ENCODE measurements around the gene GLCE. TPM values are rescaled to one million over a fixed set of nuclear protein-coding genes. Genes with fewer than 3 reads are reported as not detected.

GLCE gene
- total and polyA plus RNA-seq, 9 of the 15 experiments (the other 6 are each of a cell fraction or from before 2014, with no cell fraction given) = 4.6 to 12.3 (median 10.6) TPM

GRCh38 chr15:69298697-69299441 is 138.4 kb downstream of the GLCE start, which contains the start of gene PAQR5 (continued):
- peak in 1 of 2 experiments; percentile 28; a peak in 1 of 4 replicates for TF ChIP-seq MAZ (CRISPR knock-in tag; conservative IDR thresholded peaks at IDR 0.05 in 1 of 2, IDR thresholded peaks at IDR 0.05 in 1 of 2)
- TF ChIP-seq TOE1 (IDR thresholded peaks at IDR 0.05; ENCODE audit: borderline replicate concordance) = no peak
- TF ChIP-seq TOE1 (CRISPR knock-in tag; IDR thresholded peaks at IDR 0.05; ENCODE audit: borderline replicate concordance, low read depth) = no peak
- TF ChIP-seq, protein P1, sequence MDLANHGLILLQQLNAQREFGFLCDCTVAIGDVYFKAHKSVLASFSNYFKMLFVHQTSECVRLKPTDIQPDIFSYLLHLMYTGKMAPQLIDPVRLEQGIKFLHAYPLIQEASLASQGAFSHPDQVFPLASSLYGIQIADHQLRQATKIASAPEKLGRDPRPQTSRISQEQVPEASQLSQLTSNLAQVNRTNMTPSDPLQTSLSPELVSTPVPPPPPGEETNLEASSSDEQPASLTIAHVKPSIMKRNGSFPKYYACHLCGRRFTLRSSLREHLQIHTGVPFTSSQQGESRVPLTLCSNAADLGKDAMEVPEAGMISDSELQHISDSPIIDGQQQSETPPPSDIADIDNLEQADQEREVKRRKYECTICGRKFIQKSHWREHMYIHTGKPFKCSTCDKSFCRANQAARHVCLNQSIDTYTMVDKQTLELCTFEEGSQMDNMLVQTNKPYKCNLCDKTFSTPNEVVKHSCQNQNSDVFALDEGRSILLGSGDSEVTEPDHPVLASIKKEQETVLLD (IDR thresholded peaks at IDR 0.05) = no peak
- TF ChIP-seq, protein P2, sequence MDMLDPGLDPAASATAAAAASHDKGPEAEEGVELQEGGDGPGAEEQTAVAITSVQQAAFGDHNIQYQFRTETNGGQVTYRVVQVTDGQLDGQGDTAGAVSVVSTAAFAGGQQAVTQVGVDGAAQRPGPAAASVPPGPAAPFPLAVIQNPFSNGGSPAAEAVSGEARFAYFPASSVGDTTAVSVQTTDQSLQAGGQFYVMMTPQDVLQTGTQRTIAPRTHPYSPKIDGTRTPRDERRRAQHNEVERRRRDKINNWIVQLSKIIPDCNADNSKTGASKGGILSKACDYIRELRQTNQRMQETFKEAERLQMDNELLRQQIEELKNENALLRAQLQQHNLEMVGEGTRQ (CRISPR knock-in tag; IDR thresholded peaks at IDR 0.05) = peak; percentile 25; the same call in 1 of the 2 replicates
- TF ChIP-seq TAF1 (IDR thresholded peaks at IDR 0.05; ENCODE audit: control insufficient read depth, extremely low read depth, insufficient read depth, low read length, severe bottlenecking) = no peak
- TF ChIP-seq ZNF124 (CRISPR knock-in tag; IDR thresholded peaks at IDR 0.05) = no peak
